ENCODE data around the gene GPR139.

GPR139 gene

DNA sequence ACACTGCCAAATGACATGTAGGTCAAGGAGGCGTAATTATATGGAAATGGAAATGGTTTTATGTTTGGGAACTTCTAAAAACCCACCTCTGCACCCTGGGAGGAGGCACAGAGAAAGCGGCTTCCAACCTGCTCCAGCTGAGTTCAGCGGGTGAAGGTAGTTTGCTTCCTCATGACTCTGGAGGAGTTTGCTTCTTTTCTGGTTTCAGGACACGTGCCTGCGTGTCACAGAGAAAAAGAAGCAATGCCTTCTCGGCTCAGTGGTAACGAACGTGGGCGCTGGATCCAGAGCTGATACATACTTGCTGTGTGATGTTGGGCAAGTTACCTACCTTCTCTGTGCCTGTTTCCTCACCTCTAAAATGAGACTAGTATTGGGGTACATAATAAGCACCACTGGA, 22.1 kb downstream of the GPR139 start:
- DNase-seq = no peak

DNA sequence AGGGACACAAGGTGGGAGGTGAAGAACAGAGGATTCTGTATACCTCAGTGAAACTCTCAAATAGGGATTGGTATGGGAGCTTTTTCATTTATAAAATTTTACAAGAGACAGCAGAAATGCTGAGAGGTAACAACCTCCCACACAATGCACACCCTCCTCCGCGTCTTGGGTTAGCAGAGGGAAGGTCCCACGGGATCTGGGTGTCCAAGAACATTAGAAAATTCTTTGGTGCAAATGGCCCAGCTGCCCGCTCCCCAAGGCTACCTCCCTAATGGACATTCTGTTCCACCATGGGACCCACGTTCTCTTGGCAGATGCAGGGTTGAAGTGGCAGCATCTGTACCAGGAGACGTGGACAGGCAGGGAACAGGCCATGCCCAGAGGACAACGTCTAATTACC, 22.5 kb downstream of the GPR139 start:
- no peak for DNase-seq

DNA sequence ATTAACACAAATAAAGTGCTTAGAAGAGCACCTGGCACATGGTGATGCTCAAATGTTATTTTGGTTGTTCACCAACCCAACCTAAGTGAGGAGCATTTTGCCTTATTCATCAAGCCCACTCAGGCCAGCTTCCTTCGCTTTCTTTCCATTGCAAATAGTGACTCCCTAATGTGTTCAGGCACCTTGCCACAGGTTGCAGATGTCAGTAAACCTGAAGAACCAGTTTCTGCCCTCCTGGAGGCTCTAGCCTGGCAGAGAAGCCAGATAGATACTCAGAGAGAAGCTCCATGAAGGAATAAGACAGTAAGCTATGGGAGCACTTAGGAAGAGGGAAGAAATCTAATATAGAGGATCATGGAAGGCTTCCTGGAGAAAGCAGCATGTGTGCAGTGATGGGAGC, 23.9 kb downstream of the GPR139 start:
- no peak for DNase-seq

DNA sequence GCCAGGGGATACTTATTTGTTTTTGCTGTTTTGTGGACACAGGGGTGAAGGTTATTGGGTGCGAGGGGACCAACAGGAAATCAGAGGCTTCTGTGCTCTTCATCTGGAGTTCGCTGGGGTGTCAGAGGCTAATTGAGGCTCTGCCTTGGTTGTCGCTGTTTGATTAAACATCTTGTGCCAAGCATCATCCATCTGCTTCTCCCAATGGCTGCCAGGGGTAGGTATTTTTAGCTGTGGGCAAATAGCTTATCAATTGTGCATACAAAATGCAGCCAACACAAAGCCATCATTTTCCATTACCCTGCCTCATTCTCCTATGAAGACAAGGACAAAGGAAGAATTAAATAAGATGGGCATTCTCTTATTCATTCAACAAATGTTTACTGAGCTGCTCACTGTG, 27.8 kb downstream of the GPR139 start:
- no peak for DNase-seq

DNA sequence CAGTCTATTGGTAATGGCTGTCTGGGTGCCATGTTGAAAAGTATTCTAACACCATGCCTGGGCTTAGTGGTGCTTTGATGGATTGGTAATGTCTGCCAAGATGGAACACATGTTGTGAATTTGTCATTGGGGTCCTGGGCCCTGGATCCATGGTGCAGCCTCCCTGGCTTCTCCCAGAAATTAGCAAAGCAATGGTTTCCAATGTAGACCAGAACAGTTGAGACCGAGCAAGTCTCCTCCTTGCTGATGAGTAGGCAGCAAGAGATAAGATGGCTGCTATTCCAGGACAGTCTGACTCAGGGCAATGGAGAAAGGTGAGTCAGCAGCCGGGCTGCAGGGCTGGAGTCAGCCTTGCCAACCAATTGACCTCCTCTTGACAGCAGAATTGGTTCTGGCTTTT, 30.8 kb downstream of the GPR139 start:
- DNase-seq = no peak

DNA sequence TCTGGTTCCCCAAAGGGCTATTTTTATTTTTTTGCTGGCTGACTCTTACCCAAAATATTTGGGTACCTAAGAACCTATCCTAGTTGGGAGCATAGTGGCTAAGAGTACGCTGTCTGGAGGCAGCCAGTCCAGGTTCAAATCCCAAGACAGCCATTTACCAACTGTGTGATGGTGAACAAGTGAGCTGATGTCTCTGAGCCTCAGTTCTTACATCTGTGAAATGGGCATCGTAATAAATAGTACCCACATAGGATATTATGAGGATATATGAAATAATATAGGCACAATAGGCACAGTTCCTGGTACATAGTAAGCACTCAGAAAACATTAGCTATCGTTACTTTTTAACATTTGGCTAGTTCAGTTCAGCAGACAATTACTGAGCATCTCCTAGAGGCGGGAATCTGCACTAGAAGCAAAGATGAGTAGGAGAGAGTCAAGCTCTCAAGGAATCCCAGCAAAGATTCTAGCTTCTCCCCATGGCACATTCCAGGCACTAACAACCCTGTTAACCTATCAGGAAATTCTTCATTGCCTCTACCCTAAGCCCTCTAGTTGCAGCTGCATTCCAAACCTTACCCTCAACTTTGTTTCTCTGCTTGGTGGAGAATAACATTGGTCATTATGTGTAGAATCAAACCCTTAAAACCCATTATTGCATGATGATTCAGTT, 31.6 kb downstream of the GPR139 start:
- DNase-seq = no peak

DNA sequence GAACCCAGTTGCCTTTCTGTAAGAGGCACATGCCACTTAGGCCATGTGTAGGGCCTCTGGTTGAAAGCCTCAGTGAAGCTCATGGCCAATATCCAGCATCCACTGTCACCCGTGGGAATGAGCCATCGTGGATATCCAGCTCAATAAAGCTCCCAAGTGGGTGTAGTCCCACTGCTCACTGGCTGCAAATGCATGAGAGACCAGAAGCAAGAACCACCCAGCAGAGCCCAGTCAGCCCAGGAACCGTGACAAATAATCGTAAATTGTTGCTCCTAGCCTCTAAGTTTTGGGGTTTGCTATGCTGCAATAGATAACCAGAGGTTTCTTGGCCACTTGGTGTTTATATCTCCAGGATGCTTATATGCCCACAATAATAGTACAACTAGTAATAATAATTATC, 33.7 kb downstream of the GPR139 start:
- DNase-seq = no peak

DNA sequence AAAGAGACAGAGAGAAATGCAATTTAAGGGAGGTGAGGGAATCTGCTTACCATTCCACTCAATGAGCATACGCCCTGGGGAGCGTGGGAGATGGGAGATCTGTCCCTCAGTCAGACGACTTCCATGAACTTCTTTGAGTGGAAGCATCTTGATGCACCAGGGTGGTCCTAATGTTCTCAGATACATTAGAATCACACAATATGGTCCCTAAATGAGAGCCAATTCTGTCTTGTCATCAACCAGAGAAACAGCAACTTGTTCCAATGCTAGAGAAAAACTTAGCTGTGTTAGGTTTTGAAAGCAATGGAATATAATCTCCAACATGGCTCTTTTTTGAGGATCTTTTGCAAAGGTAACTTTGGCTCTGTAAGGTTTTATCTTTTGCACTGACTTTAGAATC, 44.1 kb downstream of the GPR139 start:
- DNase-seq = no peak

DNA sequence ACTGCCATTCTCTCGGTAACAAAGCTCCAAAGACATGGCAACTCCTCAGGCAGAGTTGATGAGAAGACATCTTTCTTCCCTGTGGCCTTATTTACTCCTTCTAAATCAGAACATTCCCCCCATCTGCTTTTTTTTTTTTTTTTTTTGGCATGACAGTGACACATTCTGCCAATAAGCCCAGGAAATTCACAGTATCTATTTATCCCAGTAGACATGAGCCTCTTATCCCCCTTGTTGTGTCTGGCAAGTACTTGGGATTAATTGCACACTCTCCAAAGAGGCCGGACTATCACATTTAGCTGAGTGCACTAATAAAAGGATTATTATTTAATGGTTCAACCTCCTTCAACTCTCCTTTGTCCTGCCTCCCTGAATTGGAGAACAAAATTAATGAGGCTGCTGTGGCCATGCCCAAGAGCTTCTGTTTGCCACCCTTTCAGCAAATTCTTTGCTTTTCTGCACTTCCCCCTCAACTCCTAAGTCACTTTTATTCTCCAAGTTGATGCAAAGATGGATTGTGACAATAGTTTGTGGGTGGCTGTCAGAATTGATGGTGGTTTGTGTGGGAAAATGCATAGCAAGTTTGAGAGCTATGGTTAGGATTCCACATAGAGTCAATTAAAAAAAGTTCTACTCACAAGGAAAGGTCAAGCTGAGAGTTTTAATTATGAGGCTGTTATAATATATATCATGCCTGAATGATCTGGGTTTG, 47.2 kb downstream of the GPR139 start:
- DNase-seq = no peak

DNA sequence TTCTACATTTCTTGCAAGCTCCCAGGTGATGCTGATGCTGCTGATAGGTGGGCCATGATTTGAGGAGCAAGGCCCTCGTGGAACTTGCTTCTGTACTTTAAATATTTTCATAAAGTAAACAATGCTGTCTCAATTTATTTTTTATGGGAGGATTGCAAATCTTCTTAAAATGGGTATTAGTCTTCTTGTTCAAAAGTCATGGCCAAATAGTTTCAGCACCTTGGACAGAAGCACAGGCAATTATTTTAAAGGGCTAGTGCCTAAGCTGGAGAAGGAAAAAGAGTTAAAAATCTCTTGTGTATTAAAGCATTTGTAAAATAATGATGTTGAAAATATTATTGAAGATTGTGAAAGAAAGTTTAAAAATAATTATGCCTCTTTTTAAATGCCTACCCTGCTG, 50.5 kb downstream of the GPR139 start:
- DNase-seq = no peak

DNA sequence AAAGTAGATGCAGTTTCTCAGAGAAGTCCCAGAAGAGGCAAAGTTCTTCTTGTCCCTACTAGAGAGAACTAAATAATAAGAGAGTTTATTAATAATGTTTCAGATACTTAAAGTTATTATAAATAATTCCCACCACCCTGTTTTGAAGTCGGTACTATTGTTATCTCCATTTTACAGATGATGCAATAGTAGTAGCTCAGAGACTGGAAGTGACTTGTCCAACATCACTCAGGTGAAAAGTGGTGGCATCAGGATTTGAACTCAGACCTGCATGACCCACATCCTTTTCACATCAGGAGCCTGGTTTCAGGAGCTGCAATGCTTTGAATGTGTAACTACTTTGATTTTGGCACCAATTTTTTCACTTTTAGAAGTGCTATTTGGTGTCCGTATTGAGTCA, 52.7 kb downstream of the GPR139 start:
- no peak for DNase-seq

DNA sequence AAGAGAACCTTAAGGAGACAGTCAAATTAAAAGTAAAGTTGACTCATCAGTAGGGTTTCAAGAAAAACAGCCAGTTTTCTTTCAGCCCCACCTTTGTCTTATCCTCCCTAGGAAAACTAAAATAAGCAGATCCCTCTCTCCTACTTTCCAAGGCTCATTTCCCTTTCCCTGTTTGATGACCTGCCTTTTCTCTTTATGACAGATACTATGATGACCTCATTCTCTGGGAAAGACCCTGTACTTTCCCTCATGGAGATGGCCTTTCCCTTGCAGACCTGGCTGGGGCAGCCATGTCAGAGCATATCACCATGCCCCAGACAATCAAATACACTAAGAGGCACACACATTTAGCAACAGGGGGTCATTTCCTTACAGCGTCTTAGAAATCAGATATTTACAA, 53.6 kb downstream of the GPR139 start:
- DNase-seq = no peak

DNA sequence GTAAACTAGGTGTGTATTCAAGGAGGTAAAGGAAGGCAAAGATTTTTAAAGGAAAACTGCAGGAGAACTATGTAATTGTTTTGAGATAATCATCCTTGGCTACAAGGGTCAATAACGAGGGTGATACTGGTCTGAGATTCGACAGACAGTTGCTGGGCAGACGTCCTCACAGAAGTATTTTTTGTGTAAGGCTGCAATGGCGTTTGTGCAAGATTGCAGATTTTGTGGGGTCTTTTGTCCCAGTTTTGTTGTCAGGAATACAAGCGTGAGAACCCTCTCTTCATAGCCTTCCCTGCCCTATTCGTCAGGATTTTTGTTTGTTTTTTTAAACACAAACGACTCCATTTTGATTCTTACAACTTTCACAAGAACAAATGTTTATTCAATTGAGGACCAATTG, 57.5 kb downstream of the GPR139 start:
- no peak for DNase-seq

DNA sequence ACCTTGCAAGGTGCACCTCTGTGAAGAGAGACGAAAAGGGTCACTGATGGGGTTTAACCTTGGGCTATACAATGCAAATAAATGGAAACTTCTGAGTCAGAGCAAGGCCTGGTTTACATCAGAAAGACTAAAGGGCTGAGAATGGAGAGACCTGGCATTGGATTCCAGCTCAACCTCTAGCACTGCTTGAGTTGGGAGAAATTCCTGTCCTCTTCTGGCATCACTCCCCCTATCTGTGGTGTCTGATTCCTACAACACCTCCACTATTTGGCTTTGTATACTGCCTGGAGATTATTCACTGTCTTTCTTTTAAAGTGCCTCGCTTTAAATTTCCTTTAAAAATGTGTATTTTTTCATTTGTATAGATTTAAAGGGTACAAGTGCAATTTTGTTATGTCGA, 68.8 kb downstream of the GPR139 start:
- DNase-seq = no peak

DNA sequence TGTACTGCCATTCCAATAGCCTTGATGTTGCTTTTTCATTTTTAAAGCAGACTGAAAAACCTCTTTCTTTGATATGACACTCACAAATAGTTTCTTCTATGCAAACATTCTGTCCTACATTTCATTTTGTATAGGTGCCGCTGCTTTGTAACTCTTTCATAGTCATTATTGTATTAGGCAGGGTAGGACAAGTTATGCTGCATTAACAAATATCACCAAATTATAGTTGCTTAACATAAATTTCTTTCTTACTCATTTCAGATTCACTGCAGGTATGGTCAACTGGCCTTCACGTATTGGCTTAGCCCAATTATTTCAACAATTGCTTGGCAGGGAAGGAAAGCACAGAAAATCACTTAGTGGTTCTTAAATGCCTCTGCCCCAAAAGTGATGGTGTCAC, 70.8 kb downstream of the GPR139 start:
- no peak for DNase-seq

DNA sequence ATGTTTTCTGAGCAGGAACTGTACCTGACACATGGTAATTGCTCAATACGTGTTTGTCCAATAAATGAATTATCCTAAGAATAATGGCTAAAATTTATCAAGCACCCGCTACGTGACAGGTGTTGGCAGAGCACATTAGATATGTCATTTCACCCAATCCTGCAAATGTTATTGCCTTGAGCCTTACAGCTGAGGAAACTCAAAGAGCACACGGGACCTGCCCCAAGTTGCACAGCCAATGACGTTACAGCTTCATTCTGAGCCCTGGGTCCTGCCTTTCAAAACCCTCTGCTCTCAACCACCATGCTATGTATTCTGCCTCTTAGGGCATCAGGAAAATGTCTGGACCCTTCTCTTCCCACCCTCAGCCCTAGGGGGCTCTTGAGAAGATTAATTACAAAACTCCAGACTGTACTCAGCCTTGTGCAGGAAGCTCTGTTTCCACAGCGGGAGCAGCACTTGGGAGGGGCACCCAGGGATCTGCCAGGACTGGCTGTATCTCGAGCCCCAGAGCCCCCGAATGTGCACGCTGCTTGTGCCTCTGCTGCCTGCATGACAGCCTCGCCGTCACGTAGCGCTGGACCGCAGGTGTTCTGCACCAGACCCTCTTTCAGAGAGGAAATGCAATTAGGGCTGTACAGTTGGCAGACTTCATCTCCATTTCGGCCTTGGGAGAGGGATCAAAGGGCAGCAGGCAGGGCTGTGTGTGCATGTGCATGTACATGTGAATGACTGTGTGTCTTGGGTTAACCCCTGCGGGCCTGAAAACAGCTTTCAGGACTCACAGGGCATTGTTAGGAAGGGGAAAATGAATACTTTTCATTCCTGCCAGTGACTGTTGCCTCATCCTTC, 71.6 kb downstream of the GPR139 start:
- DNase-seq = no peak

DNA sequence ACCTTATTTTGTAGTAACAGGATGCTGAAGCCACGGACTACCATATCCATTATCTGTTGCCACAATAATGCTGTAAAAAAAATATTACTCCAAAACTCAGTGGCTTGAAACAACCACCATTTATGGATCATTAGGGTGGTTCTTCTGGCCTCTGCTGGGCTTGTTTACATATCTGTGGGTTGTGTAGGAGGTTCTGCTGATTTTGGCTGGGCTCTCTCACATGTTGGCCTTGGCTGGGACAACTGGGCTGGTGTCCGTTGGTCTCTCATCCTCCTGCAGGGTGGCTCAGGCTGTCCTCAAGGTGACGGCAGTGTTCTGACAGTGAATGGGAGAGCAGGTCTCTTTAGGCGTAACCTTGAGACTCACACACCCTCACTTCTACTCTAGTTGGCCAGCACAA, 76.0 kb downstream of the GPR139 start:
- DNase-seq = no peak

DNA sequence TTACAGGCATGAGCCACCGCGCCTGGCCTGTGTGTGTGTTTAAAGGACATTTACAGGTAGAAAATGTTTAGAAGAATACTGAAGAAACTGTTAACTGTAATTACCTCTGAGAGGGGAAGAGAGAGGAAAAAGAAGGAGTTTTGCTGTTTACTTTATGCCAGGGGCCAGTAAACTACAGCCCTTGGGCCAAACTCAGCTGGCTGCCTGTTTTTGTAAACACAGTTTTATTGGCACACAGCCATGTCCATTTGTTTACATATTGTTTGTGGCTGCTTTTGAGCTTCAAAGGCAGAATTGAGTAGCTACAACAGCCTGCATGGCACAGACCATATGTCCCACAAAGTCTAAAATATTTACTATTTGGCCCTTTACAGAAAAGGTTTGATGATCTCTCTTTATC, 76.4 kb downstream of the GPR139 start:
- peak; percentile 52 for DNase-seq

DNA sequence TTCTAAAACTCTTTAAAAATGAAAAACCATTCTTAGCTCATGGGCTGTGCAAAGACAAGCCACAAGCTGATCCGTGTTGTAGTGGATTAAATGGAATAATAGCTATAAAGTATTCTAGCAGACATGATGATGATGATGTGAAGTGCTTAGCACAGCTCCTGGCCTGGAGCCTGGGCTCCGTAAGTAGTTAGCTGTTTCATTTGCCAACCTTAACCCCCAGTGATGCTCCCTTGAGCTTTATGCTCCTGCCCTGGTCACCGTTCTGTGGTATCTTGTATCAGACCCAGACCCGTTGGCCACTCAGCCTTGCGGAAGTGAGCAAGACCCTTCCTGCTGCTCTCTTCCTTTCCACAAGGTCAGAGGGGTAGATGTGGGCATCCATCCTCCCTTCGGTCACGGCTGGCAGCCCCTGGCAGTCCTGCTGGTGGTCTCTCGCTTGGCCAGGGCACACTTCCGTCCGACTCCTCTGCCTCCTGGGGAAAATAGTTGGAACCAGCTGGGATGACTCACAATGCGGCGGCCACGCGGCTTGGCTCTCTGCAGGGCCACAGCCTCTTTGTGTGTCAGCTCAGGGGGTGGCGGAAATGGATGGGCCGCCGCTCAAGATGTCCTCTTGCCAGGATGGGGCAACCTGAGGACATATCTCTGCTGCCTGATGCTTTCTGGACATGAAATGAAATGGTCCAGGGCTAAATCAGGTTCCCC, 79.1 kb downstream of the GPR139 start:
- DNase-seq = no peak

DNA sequence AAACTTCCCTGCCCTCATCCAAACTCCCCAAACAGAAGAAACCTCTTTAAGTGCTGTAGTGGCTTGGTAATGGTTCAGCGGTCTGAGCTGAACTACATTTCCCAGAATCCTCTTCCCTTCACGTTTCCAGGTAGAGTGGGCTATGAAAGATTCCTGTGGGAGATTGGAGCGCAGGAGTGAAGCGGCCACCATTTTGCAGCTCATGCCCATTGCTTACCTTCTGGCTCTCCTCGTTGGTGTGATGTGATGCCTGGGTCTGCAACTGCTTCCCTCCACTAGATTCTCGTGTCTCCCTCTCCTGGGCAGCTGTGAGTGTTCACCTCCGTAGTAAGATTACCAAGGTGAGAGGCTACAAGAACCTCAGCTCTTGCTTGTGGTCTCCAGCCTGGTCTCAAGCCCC, 82.1 kb downstream of the GPR139 start:
- DNase-seq = no peak

DNA sequence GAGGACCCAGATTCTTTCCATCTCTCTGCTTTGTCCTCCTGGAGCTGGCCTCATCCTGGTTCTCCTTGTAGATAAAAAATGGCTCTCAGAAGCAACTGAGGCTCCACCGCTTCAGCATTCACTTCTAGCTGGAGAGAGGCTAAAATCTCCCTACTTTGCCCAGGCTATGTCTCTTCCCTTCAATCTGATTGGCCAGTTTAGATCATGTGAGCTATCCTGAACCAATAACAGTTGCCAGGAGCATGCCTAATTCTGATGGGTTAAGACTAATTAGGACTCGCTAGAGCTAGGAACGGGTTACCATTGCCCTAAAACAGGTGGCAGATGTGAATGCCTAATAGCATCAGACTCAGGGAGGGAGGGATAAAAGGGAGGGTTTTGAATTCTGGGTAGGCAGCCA, 89.6 kb downstream of the GPR139 start:
- DNase-seq = no peak
